T-helper 2 cell treated with Interferon-gamma antibody and Interleukin-4, amounts not matched to agents 100 ng/mL and 5 ng/mL, for 36 hours (primary cell): ENCODE results near the gene SYMPK. TPM values are rescaled to one million over a fixed set of nuclear protein-coding genes. Genes with fewer than 3 reads are reported as not detected.
"Not testable (repeated sequence)": the region's sequence is repeated elsewhere in the genome, so short reads cannot be mapped to it uniquely, and the experiment has no call there.

Experiments used
- intact Hi-C: fragments of 100-400 bp; cut with micrococcal nuclease; formaldehyde crosslinking; loops from one replicate; pipeline ENCODE4 v1.15.1; 2023
- total RNA-seq: library from RNA; stranded (reverse); gene quantifications from 2 replicates; pipeline ENCODE4 v1.2.3, GENCODE V29; 2022

Gene SYMPK
- total RNA-seq = 99.9 and 106 TPM in 2 replicates

DNA sequence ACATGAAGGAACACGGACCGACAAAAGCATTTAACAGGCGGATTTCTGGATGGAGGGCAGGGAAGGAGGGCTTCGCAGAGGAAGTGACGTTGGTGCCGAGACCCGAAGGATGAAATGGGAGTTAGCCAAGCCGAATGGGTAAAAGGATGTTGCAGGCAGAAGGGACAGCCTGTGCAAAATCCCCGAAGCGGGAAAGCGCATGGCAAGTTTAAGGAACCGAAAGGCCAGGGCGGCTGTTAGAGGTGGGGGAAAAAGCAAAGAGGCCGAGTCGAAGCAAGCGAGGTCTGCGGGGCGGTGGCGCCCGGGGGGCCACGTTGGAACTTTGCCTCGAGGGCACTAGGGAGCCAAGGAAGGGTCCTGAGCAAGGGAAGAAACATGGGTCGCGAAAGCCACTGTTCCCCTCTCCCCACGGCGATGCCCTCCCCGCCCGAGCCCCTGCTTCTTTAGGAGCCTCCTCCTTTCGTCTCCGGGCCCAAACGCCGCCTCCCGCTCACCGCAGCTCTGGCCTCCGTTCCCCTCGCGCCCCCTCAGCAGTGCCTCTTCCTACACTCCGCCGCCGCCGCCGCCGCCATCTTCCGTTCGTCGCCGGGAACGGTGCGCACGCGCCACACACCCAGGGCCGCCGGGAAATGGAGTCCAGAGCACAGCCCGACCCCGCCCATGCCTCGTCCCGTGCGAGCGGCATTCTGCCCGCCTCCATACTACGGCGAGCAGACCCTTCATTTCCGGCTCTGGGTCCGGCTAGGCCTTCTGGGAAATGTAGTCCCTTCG lies at the start of gene SYMPK:
SYMPK (minus strand) TSS at position 584 of the 771 bp plus-strand sequence. CDS start 8,652 bp downstream, outside the sequence.
- intact Hi-C loops = loop anchor here (1.0 to 2.0 kb wide), 8 partner anchors 24 to 278 kb away; partner anchors contain the start of genes CCDC61, DMWD, FBXO46 and IRF2BP1

GRCh38 chr19:45911291-45911690 lies 48.3 kb upstream of the SYMPK start:
- intact Hi-C loops = no loop called here

DNA sequence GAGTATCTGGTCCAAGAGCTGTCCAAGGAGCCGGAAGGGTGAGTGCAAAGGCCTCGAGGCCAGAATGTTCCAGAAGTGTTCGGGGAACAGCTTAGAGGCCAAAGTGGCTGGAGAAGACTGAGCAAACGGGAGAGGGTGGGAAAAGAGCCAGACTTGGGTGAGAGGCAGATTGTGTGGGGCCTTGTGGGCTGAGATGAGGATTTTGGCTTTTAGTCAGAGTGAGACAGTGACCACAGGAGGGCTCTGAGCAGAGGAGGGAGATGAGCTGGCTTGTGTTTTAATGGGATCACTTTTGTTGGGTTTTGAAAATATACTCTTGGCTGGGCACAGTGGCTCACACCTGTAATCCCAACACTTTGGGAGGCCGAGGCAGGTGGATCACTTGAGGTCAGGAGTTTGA lies 46.0 kb upstream of the SYMPK start:
- intact Hi-C loops = no loop called here

GRCh38 chr19:45906221-45906620 lies 43.3 kb upstream of the SYMPK start:
- intact Hi-C loops = no loop called here

DNA sequence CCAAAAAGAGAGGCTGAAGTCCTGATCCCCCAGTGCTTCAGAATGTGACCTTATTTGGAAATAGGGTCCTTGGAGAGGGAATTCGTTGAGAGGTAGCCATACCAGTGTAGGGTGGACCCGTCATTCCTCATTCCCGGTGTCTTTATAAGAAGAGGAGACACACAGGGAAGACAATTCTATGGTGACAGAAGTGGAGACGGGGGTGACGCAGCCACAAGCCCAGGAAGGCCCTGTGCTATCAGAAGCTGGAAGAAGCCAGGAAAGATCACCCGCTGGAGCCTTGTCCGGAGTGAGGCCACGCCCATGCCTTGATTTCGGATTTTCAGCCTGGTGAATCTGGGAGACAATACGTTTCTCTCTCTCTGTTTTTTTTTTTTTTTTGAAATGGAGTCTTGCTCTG lies 42.1 kb upstream of the SYMPK start:
- intact Hi-C loops = no loop called here

GRCh38 chr19:45902651-45903625 lies 40.0 kb upstream of the SYMPK start:
- intact Hi-C loops = loop anchor here (1.0 to 5.0 kb wide), 5 partner anchors 17 to 726 kb away; partner anchors contain the start of genes BLOC1S3, CCDC61, IRF2BP1 and SYMPK

DNA sequence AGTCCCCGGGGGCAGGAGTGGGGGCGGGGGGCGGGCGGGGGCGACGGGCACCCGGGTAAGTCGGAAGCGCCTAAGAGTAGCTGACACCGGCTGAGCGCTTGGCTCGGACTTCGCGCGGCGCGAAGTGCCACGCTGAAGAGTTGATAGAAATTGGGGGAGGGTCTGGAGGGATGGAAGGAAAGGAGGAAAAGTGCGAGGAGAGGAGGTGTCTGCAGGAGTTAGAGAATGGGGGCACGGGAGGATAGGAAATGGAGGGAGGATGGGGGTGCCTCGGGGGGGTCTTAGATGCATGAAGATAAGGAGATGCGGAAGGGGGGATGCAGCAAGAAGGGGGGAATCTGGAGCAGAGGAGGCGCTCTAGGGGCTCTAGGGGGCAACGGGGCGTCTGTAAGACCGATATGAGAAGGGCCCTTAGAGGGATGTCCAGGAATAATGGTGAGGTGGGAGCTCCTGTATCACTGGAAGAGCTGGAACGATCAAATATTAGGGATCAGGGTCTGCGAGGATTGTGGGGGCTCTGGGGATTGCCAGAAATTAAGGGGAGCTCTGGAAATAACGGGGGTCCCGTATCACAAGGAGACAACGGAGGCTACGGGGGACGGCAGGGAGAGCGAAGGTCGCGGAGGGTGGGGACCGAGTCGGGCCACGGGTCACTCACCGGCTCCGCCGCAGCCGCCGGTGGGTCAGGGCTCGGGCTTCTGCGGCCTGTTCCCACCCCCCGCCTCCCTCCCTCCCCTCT lies 39.1 kb upstream of the SYMPK start, which contains the start of gene MYPOP:
MYPOP (minus strand) TSS at position 702 of the 739 bp plus-strand sequence. CDS start 840 bp downstream, outside the sequence.
- intact Hi-C loops = loop anchor here (1.0 to 5.0 kb wide), 4 partner anchors 16 to 725 kb away; partner anchors contain the start of genes BLOC1S3, IRF2BP1, SYMPK and TRAPPC6A

DNA sequence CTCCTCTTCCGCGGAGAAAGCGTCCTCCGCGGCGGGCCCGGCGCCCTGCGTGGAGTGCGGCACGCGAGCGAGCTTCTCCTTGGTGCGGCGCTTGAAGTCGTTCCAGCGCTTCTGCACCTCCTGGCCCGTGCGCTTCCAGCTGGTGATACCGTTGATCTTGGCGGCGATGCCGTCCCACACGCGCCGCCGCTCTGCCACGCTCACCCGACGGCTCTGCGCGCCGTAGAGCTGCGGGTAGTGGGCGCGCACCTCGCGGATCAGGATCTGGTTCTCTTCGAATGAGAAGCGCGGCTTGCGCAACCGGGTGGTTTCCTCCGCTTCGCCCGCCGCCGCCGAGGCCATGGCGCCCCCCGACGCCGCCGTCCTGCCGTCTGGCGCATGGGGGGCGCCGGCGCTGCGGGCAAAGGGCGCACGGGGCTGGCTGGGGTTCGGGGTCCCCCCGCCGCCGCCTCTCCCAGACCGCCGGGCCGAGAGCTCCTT lies 38.5 kb upstream of the SYMPK start:
- intact Hi-C loops = loop anchor here (5.0 kb wide), 1 partner anchor 724 kb away; the partner anchor contains the start of genes BLOC1S3 and TRAPPC6A

GRCh38 chr19:45900738-45901431 lies 37.9 kb upstream of the SYMPK start:
- intact Hi-C loops = loop anchor here (5.0 kb wide), 1 partner anchor 724 kb away; the partner anchor contains the start of genes BLOC1S3 and TRAPPC6A

- intact Hi-C loops = loop anchor here (5.0 kb wide), 1 partner anchor 723 kb away; the partner anchor contains the start of genes BLOC1S3 and TRAPPC6A
Observed at GRCh38 chr19:45899919-45900589, 37.1 kb upstream of the SYMPK start.

DNA sequence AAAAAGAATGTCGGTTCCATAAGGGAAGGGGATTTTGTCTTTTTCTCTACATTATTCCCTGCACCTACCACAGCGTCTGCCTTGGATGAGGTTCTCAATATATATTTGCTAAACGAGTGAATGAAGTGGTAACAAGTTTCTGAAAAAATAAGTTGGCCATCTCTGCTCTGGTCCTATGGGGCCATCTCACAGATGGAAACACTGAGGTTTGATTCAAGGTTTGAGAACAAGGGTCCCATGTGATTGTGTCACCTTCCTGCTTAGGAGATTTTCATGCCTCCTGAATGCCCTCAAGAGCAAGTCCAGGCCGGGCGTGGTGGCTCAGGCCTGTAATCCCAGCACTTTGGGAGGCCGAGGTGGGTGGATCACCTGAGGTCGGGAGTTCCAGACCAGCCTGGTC lies 36.3 kb upstream of the SYMPK start:
- intact Hi-C loops = no loop called here

- intact Hi-C loops = no loop called here
Observed at GRCh38 chr19:45897261-45897812, 34.4 kb upstream of the SYMPK start.

DNA sequence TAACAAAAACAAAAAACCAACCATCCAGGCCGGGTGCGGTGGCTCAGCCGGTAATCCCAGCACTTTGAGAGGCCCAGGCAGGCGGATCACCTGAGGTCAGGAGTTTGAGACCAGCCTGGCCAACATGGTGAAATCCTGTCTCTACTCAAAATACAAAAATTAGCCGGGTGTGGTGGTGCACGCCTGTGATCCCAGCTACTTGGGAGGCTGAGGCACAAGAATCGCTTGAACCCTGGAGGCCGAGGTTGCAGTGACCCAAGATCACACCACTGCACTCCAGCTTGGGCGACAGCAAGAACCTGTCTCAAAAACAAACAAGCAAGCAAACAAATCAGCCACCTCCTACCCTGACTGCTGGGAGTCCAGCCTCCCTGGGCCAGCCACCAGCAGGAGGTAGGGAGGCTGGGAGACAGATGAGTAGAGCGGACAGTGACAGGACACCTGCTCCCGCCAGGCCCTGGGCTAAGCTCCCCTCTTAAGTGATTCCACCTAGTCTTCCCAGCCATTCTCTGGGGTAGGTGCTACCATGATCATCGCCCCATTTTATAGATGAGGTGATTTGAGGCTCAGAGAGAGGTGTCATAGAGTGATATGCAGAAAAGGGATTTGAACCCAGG lies 33.1 kb upstream of the SYMPK start:
- intact Hi-C loops = not testable (repeated sequence)

- intact Hi-C loops = no loop called here
Observed at GRCh38 chr19:45895519-45895972, 32.6 kb upstream of the SYMPK start.

- intact Hi-C loops = no loop called here
Observed at GRCh38 chr19:45890877-45891276, 27.9 kb upstream of the SYMPK start.

GRCh38 chr19:45889210-45889885 lies 26.4 kb upstream of the SYMPK start:
- intact Hi-C loops = no loop called here

GRCh38 chr19:45887200-45887710 lies 24.3 kb upstream of the SYMPK start:
- intact Hi-C loops = loop anchor here (2.0 kb wide), 1 partner anchor 156 kb away; the partner anchor contains the start of gene FBXO46
